SHP77 (cell line): ENCODE data around the gene RPL5.
"Not testable (repeated sequence)": the region's sequence is repeated elsewhere in the genome, so short reads cannot be mapped to it uniquely, and the experiment has no call there.

Experiments used
- DNase-seq, 2 experiments: peaks; one replicate each; lab custom pipeline; 2025; lab: John Stamatoyannopoulos, UW

RPL5 gene

DNA sequence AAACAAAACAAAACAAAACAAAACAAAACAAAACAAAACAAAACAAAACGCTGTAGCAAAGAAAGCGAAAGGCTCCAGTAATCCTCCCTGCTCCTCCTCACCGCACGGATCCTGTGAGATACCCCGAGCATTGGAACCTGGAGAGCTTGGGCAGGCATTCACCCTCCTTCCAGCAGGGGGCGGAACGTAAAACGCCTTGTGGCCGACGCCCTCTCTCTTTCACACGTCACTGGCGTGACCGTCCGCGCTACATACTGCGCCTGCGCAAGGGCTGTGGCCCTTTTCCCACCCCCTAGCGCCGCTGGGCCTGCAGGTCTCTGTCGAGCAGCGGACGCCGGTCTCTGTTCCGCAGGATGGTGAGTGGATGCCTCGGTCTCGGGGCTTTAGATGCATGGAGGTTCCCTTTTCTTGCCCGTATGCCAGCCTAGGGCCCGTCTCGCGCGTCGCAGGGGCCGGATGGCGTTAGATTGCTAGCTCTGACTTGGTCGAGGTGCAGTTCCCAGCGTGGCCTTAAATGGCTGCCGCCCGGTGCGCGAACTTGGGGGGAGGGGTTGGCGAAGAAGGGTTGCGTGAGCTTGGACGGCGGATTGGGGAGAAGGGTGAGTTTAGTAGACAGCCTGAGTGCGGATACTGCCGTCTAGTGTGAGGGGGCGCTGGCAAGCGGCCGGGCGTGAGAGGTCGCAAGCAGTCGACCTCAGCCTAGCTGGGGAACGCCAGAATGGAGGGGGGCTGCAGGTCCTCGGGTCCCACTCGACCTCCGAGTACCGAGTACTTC, at the start of gene RPL5:
Gene RPL5 (plus strand): TSS at position 279 of the 775 bp plus-strand sequence. CDS start 75 bp downstream, at position 354.
- peak; percentile 95 to 96 for DNase-seq

DNA sequence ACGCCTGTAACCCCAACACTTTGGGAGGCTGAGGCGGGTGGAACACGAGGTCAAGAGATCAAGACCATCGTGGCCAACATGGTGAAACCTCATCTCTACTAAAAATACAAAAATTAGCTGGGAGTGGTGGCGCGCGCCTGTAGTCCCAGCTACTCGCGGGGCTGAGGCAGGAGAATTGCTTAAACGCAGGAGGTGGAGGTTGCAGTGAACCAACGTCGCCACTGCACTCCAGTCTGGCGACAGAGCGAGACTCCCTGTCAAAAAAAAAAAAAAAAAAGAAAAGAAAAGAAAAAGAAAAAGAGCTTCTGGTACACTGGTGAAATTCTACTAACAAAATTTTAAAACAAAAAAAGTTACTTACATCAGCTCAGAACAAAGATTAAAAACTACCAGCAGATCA, 48.3 kb upstream of the RPL5 start:
- not testable (repeated sequence) for DNase-seq

DNA sequence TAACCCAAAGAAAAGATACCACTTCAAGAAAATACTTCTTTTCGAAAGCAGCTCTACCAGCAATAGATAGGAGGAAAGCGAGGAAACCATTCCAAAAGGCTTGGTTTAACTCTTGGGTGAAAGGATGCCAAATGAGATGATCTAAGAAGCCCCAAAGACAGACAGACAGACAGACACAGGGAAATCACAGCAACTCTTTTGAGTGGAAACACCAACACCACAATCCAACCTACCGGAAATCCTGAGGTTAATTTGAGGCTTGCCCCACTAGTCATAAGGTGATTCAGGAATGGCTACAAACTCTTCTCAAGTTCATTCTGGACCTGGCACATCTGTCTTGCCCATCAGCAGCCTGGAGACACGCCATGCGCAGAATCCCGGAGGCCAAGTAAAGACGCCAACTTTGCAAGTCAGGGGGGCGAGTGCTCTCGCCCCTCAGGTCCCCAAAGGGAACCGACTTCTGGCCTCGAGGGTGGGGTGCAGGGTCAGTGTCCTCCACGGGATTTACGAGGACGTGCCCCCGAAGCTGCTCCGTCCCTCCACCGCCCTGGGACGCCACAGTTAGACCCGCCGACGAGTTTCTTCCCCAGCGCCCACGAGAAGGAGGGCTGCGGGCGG, 47.7 kb upstream of the RPL5 start:
- DNase-seq, result no peak

GRCh38 chr1:92784639-92785500, 47.0 kb upstream of the RPL5 start, which contains the start of gene EVI5:
EVI5 (minus strand) TSS chr1:92785108; CDS start chr1:92736546, 48,562 bp downstream.
- peak; percentile 97 for DNase-seq

- no peak for DNase-seq
Measured at GRCh38 chr1:92786111-92786901, 45.5 kb upstream of the RPL5 start.

GRCh38 chr1:92790081-92790480, 41.8 kb upstream of the RPL5 start:
- no peak for DNase-seq

DNA sequence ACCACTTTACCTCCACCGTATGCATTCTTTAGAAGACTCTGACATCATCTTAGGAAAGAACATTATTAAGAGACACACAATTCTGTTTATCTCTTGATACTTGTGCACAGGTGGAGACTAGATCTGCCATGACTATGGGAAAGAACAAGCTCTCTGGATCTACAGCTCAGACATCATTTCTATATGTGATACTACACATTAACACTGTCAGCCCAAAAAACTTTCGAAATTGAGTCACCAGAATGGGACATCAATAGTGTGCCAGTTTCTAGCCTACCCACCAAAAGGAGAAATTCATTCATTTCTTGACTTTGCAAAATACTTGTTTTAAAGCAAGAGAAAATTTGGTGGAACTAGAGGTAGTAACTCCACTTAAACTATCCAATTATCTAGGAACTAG, 41.0 kb upstream of the RPL5 start:
- no peak for DNase-seq

DNA sequence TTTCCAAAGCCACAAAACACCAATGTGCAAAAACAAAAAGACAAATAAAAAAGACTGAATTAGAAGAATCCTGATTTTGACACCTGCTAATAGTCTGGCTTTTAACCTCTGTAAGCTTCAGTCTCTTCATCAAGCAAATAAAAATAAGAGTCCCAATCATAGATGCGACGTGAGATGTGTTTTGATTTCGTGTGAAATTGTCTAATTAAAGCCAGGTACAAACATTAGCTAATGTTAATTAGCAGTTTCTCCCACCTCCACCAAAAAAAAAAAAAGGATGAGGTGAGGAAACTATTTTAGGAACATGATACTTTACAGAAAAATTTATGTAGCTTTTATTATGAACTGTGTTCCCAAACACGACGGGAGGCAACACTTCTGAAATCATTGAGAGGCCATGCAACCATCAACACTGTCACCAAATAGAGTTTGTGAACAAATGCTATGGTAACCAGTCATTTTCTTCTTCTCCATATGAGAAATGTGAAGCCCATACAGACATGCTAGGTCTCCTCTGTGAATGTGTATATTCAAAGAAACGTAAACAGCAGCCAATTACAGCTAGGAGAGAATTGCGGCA, 40.3 kb upstream of the RPL5 start:
- DNase-seq, result no peak

- no peak for DNase-seq
Measured at GRCh38 chr1:92792340-92792782, 39.5 kb upstream of the RPL5 start.

DNA sequence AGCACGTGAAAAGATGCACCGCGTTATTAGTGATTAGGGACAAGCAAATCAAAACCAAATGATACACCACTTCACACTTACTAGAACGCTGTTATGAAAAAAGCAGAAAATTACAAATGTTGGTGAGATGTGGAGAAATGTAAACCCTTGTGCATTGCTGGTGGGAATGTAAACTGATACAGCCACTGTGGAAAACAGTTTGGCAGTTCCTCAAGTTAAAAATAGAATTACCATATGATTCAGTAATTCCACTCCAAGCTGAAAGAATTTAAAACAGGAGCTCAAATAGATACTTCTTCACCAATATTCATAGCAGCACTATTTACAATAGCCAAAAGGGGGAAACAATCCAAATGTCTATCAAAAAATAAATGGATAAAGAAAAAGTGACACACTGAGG, 36.7 kb upstream of the RPL5 start:
- no peak for DNase-seq

- DNase-seq, result no peak
Measured at GRCh38 chr1:92797297-92797696, 34.5 kb upstream of the RPL5 start.

DNA sequence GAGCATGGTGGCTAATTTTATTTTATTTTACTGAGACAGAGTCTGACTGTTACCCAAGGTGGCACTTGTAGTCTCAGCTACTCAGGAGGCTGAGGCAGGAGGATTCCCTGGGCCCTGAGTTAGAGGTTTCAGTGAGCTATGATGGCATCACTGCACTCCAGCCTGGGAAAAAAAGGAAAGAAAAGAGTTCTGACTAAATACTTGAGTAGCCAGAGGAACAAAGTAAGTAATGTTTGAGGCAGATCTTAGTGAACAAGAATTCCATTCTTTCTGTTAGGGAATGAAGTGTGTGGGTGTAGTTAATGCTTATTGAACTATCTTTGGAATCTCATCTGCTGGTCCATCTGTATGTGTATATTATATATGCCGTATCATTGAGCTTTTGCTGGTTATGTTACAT, 33.9 kb upstream of the RPL5 start:
- DNase-seq, result no peak

DNA sequence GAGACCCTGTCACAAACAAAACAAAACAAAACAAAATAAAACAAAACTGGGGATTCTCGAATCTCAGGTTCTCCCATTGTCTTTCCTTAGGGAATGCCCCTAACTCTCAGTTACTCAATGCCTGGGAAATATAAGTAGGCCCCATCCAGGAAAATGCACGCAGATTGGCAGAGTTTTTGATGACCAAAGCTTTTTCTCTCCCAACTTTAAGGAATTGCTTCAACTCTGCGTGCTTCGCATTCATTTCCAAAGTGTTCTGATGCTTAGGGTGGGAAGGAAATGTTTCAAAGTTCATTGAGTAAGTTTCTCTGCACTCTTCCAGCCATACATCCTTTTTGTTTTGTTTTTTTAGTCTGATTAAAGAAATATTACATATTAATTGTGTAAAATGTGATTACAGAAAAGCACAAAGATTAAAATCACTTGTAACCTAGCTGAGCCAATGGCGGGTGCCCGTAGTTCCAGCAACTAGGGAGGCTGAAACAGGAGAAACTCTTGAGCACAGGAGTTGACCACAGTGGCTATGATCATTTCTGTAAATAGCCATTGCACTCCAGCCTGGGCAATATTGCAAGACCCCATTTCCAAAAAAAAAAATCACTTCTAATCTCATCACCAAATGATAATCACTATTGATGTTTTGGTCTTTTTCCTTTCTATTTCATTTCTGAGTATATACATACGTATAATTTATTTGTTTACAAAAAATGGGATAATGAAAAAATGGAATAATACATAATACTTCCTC, 28.5 kb upstream of the RPL5 start:
- DNase-seq, result no peak

- no peak for DNase-seq
Measured at GRCh38 chr1:92804721-92805201, 27.1 kb upstream of the RPL5 start.

DNA sequence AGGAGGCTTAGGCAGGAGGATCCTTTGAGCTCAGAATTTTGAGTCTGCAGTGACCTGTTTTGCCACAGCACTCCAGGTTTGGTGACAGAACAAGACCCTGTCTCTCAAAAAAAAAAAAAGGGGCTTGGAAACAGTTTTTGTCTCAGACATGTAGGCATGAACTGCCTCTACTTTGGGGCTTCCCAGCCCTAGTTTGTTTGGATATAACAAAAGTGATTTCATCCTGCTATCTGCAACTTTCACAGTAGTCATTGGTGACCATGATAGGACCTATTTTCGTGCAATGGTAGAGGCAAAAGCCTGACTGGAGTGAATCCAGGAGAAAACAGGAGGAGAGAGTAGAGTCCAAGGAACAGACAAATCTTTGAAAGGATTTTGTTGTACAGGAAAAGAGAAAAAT, 26.6 kb upstream of the RPL5 start:
- no peak for DNase-seq

DNA sequence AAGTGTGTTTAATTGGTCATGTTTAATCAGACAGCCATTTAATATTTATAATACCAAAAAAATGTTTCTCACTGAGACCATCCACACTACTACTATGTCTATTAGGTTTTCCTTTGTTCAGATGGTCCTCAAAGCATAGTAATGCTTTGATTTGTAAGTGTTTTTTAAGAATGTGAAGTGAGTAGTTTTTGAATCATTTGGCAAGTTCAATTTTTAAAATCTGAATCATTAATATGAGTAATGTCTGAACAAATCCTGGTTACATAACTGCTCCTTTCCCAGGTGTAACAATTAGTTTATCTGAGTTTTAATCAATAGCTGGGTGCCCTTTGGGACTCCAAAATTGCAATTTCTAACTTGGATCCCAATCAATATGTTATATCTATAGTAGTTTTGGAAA, 23.5 kb upstream of the RPL5 start:
- DNase-seq, result no peak

GRCh38 chr1:92816732-92817131, 15.1 kb upstream of the RPL5 start:
- no peak for DNase-seq

GRCh38 chr1:92817137-92817697, 14.6 kb upstream of the RPL5 start:
- no peak for DNase-seq

- DNase-seq, result no peak
Measured at GRCh38 chr1:92817986-92818764, 13.7 kb upstream of the RPL5 start.
